Measurements from ENCODE around the gene TRAFD1.

TRAFD1 gene

DNA sequence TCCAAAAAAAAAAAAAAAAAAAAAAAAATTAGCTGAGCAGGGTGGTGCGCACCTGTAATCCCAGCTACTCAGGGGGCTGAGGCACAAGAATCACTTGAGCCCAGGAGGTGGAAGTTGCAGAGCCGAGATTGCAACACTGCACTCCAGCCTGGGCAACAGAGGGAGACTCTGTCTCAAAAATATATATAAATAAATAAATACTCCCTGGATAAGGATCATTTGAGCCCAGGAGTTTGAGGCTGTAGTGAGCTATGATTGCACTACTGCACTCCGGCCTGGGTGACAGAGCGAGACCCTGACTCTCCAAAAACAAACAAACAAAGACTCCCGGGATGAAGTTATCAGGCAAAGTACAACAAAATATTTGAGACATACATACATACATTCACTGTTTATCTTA, 13.4 kb upstream of the TRAFD1 start:
- no peak for TF ChIP-seq EZH2 (IDR thresholded peaks at IDR 0.05; ENCODE audit: borderline replicate concordance, low read depth, low read length, severe bottlenecking)
- no peak for TF ChIP-seq CTCF (IDR thresholded peaks at IDR 0.05; ENCODE audit: borderline replicate concordance, extremely low read depth, low read length, poor library complexity, severe bottlenecking)
- Histone ChIP-seq H3K27ac (ENCODE audit: low read length) (no peak overlapping the region), H3K9me3 (ENCODE audit: insufficient read depth, low read length, severe bottlenecking) (no peaks in the 10 kb centered on the region), H3K4me3 (ENCODE audit: low read depth in 1 of 2, low read length in 2 of 2) (no peak overlapping the region), H3K79me2 (ENCODE audit: insufficient read depth, low read length) (peaks cover 22% of the 10 kb centered on the region), H2AFZ (ENCODE audit: low read depth, low read length) (no peak overlapping the region), H3K27me3 (ENCODE audit: insufficient read depth, low read length, poor library complexity) (no peaks in the 10 kb centered on the region), H3K36me3 (ENCODE audit: insufficient read depth, low read length) (no peaks in the 10 kb centered on the region; the same call in 1 of the 2 replicates), H3K9ac (ENCODE audit: low read depth, low read length) (no peak overlapping the region), H4K20me1 (ENCODE audit: insufficient read depth, low read length) (peaks cover 12% of the 10 kb centered on the region), H3K4me1 (ENCODE audit: insufficient read depth, low read length) (peaks cover 28% of the 10 kb centered on the region), H3K4me2 (ENCODE audit: insufficient read depth, low read length) (no peak overlapping the region)
- ATAC-seq (ENCODE audit: insufficient read depth, low read depth) (no peak), DNase-seq (no peak)

DNA sequence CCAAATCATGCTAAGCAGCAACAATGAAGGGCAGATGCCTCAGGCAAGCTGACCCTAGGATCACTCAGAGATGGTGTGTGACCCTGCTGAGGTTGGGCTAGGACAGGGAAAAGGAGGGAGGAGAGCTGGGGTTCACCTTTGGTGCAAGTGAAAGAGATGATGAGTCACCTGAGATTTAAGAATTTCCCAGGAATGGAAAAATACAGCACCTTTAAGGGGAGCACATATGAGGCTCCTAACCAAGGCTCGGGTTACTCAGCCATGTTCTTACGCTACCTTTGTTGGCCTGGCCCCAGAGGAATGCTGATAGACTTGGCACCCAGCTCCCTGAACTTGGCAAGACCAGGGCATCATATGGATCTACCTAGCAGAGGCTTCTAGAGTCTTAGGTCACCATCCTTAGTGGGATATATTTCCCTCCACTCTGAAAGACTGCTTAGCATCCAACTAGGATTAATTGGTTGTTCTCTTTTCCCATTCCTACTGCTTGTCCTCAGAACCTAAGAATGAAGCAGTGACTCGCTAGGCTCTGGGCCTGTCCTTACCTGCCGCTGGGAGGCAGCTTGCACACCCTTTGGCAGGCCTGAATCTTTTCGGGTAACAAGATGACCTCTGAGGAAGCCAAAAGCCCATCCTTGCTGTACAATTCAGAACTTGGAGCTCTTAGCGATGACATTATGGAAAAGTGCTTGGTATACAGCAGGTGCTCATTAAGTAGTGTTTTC, 12.8 kb upstream of the TRAFD1 start:
- ATAC-seq (ENCODE audit: insufficient read depth, low read depth) (no peak), DNase-seq (no peak)
- H3K27ac ChIP-seq (ENCODE audit: low read length), result no peak overlapping the region
- TF ChIP-seq EZH2 (IDR thresholded peaks at IDR 0.05; ENCODE audit: borderline replicate concordance, low read depth, low read length, severe bottlenecking) (no peak), CTCF (IDR thresholded peaks at IDR 0.05; ENCODE audit: borderline replicate concordance, extremely low read depth, low read length, poor library complexity, severe bottlenecking) (no peak)
- H3K9me3 ChIP-seq (ENCODE audit: insufficient read depth, low read length, severe bottlenecking), result no peaks in the 10 kb centered on the region
- H3K4me1 ChIP-seq (ENCODE audit: insufficient read depth, low read length), result peaks cover 26% of the 10 kb centered on the region
- H3K4me2 ChIP-seq (ENCODE audit: insufficient read depth, low read length), result no peak overlapping the region
- peaks cover 5% of the 10 kb centered on the region for H4K20me1 ChIP-seq (ENCODE audit: insufficient read depth, low read length)
- H2AFZ ChIP-seq (ENCODE audit: low read depth, low read length), result no peak overlapping the region
- no peak overlapping the region for H3K9ac ChIP-seq (ENCODE audit: low read depth, low read length)
- no peaks in the 10 kb centered on the region; the same call in 1 of the 2 replicates for H3K36me3 ChIP-seq (ENCODE audit: insufficient read depth, low read length)
- peaks cover 15% of the 10 kb centered on the region for H3K79me2 ChIP-seq (ENCODE audit: insufficient read depth, low read length)
- H3K4me3 ChIP-seq (ENCODE audit: low read depth in 1 of 2, low read length in 2 of 2), result no peak overlapping the region
- no peaks in the 10 kb centered on the region for H3K27me3 ChIP-seq (ENCODE audit: insufficient read depth, low read length, poor library complexity)

GRCh38 chr12:112115259-112116045, 9.9 kb upstream of the TRAFD1 start:
- H3K4me3 ChIP-seq (ENCODE audit: low read depth in 1 of 2, low read length in 2 of 2), result no peak overlapping the region
- DNase-seq (no peak), ATAC-seq (ENCODE audit: insufficient read depth, low read depth) (no peak)
- H3K4me1 ChIP-seq (ENCODE audit: insufficient read depth, low read length), result peaks cover 17% of the 10 kb centered on the region
- no peaks in the 10 kb centered on the region for H3K27me3 ChIP-seq (ENCODE audit: insufficient read depth, low read length, poor library complexity)
- no peaks in the 10 kb centered on the region for H4K20me1 ChIP-seq (ENCODE audit: insufficient read depth, low read length)
- no peak overlapping the region for H2AFZ ChIP-seq (ENCODE audit: low read depth, low read length)
- H3K27ac ChIP-seq (ENCODE audit: low read length), result peak overlapping the region; percentile 77
- H3K4me2 ChIP-seq (ENCODE audit: insufficient read depth, low read length), result 0 out of 2 replicates have a peak overlapping the region, but pooled peaks have one; percentile 58
- TF ChIP-seq CTCF (IDR thresholded peaks at IDR 0.05; ENCODE audit: borderline replicate concordance, extremely low read depth, low read length, poor library complexity, severe bottlenecking) (no peak), EZH2 (IDR thresholded peaks at IDR 0.05; ENCODE audit: borderline replicate concordance, low read depth, low read length, severe bottlenecking) (no peak)
- no peaks in the 10 kb centered on the region for H3K79me2 ChIP-seq (ENCODE audit: insufficient read depth, low read length)
- no peak overlapping the region for H3K9ac ChIP-seq (ENCODE audit: low read depth, low read length)
- H3K36me3 ChIP-seq (ENCODE audit: insufficient read depth, low read length), result no peaks in the 10 kb centered on the region
- H3K9me3 ChIP-seq (ENCODE audit: insufficient read depth, low read length, severe bottlenecking), result no peaks in the 10 kb centered on the region

Data from DND-41 (cell line).